Measurements from ENCODE around the gene ELP5. TPM values are rescaled to one million over a fixed set of nuclear protein-coding genes. Genes with fewer than 3 reads are reported as not detected.
A peak's percentile ranks its signal among the peaks of the same experiment; 100 is the strongest.

Gene ELP5
- total and polyA plus RNA-seq, 2 donors (not counting 1 experiment from before 2014, with no cell fraction given): 48.0 to 69.9 TPM

GRCh38 chr17:7293816-7294613 is 42.0 kb downstream of the ELP5 start:
- Mint-ChIP-seq H3K4me3 (peak overlapping the region; percentile 77), H3K4me1 (peaks cover 22% of the 10 kb centered on the region), H3K27me3 (peaks cover 37% of the 10 kb centered on the region), H3K9me3 (ENCODE audit: insufficient read depth) (no peaks in the 10 kb centered on the region), H3K27ac (no peak overlapping the region)
- no peaks in the 10 kb centered on the region for H3K36me3 ChIP-seq (replicated peaks in 1 of 2; ENCODE audit: control extremely low read depth in 1 of 2, control insufficient read depth in 1 of 2, extremely low read depth in 1 of 2, insufficient read depth in 2 of 2, low read length in 1 of 2)
- H3K4me2 ChIP-seq (replicated peaks; ENCODE audit: low read depth, low read length, poor library complexity, severe bottlenecking): peak overlapping the region; percentile 92
- no peaks in the 10 kb centered on the region for H4K20me1 ChIP-seq (ENCODE audit: control insufficient read depth, insufficient read depth, low read length, poor library complexity, severe bottlenecking)
- H3K9ac ChIP-seq (ENCODE audit: low read length): peak overlapping the region; percentile 58
- intact Hi-C loops (cut with micrococcal nuclease): loop anchor here (10.0 kb wide), 1 partner anchor 159 kb away; no protein-coding TSS in a partner anchor
- DNase-seq: peak; percentile 50
- H3K79me2 ChIP-seq (ENCODE audit: control insufficient read depth, insufficient read depth, low read length): no peaks in the 10 kb centered on the region
- peak overlapping the region in 2 of 5 experiments; percentile 15 to 54 for H3K4me3 ChIP-seq (ENCODE audit: control extremely low read depth in 1 of 5, extremely low read depth in 1 of 5, insufficient read depth in 1 of 5, low read depth in 2 of 5, low read length in 4 of 5)
- POLR2A ChIA-PET: interaction anchor here (0.7 to 1.4 kb wide), 2 partner anchors 13 to 74 kb away, joined by 4 to 7 read pairs; partner anchors contain the start of gene SLC2A4
- ATAC-seq (ENCODE audit: low read depth): no peak
- 9% methylated on average over 75 of the region's 75 CpGs for WGBS (ENCODE audit: insufficient coverage)
- H3K27me3 ChIP-seq (replicated peaks in 1 of 4; ENCODE audit: control extremely low read depth in 1 of 4, control insufficient read depth in 3 of 4, insufficient read depth in 4 of 4, low read length in 3 of 4): peaks cover 0 to 57% (median 15%) of the 10 kb centered on the region in 4 experiments
- peak overlapping the region; percentile 32 for H2AFZ ChIP-seq (ENCODE audit: insufficient read depth, low read depth, low read length, poor library complexity, severe bottlenecking)
- H3K27ac ChIP-seq (ENCODE audit: low read length in 2 of 2): no peak overlapping the region
- peaks cover 0 to 7% (median 0%) of the 10 kb centered on the region in 3 donors for H3K9me3 ChIP-seq (ENCODE audit: control extremely low read depth in 1 of 3, control insufficient read depth in 2 of 3, insufficient read depth in 1 of 3, low read length in 2 of 3)
- no peak for TF ChIP-seq CTCF (IDR thresholded peaks at IDR 0.05)
- peak; percentile 84 for TF ChIP-seq EZH2 (IDR thresholded peaks at IDR 0.05; ENCODE audit: borderline replicate concordance, insufficient read depth, low read depth, low read length, poor library complexity, severe bottlenecking)
- CTCF ChIA-PET: interaction anchor here (1.2 kb wide), 1 partner anchor 35 kb away, joined by 3 read pairs; no protein-coding TSS in a partner anchor
- H3K4me1 ChIP-seq (ENCODE audit: control insufficient read depth in 2 of 2, insufficient read depth in 2 of 2, low read length in 2 of 2): peaks cover 28 to 30% of the 10 kb centered on the region in 2 donors

All from B cell (primary cell).